ENCODE results near the gene ANXA1.

ANXA1 gene

DNA sequence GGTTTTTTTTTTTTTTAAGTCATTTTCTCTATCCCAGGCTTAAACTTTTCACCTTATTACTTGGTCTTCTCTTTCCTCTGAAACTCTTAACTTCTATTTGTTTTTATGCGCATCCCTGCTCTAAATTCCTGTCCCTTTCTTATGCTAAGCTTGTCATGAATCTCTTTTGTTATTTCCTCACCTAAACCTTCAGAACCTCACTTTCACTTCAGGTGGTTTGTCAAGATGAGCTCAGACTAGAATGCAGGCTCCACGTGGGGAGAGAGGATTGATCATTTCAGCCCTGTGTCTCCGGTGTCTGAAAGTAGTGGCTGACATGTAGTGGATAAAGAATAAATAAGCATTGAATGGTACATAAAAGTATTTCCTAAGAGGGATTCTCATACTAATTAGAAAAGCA, 63.6 kb downstream of the ANXA1 start:
- no peak for DNase-seq

DNA sequence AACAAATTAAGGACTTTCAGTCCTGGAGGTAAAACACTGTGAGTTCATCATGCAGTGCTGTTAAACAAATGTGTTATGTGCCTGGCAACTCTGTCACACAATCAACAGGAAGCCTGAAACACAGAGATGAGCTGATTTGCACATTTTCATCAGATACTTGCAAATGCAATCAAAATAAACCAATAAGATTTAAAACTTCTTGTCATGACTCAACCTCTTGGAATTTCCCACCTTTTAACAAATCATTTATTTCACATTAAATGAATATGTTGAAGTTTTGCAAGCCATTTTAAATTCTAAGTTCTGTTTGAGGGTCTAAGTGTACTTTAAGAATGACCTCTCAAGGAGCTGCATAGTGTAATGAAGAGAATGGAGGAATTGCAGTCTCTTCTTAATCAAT, 64.4 kb downstream of the ANXA1 start:
- DNase-seq: no peak

Measured in NCI-H1105 treated with DMSO at 0.1 percent for 48 hours (cell line).